ENCODE measurements around the gene FRMD4A. TPM values are rescaled to one million over a fixed set of nuclear protein-coding genes. Genes with fewer than 3 reads are reported as not detected.

The FRMD4A gene
- polyA plus RNA-seq, 4 donors = 73.7 to 101 (median 85.3) TPM

DNA sequence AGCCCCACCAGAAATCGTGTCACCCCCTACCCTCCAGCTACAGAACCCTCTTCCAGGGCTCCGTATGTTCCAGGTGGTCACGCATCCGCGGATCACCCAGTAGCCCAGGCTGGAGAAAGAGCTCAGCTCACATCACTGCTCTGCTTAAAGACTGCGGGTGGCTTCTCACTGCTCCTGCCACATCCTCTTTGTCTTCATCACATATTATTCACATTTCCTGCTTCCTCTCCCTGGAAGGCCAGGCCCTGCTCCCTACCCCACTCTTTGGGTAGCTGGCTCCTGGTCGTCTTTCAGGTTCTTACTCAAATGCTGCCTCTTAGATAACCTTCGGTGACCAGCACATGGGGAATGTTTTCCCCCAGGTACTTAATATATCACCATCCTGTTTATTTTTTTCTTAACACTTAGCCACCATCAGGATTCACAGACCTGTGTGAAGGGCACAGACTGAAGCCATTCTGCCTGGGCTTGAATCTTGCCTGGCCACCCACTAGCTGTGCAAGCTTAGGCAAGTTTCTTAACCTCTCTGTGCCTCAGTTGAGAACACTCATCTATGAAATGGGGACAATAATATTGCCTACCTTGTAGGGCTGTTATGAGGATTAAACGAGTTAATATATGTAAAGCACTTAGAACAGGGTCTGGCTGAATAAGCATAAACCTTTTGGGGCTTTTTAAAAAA, 436.2 kb downstream of the FRMD4A start:
- no peak for DNase-seq (ENCODE audit: low read depth in 4 of 4, low spot score in 2 of 4)

DNA sequence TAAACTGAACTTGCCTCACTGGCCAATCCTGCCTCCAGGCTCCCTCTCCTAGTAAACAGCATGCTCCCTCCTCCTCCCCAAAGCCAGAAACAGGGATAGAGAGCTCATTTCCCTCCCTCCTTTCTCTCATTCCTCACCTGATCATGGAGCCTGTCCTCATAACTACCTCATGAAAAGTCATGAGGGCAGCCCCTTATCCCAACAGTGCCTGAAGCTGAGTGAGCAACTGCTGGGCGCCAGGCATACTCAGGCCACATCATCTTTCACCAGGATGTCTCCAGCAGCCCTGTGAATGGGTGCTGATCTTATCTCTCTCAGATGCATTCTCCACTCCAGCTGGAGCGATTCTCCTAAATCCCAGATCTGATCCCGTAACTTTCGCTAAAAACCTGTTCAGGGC, 436.8 kb downstream of the FRMD4A start:
- DNase-seq (ENCODE audit: low read depth in 4 of 4, low spot score in 2 of 4) = no peak

DNA sequence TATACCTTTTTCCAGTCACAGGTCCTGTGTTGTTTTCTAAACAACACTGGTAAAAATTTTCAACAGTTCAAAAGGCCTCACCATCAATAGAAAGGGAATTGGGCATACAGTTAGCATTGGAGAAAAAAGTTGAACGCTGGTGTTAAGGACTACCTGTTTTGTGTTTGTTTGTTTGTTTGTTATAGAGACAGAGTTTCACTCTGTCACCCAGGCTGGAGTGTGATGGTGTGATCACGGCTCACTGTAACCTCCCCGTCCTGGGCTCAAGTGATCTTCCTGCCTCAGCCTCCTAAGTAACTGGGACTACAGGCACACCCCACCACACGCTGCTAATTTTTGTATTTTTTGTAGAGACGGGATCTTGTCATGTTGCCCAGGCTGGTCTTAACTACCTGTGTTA, 437.9 kb downstream of the FRMD4A start:
- DNase-seq (ENCODE audit: low read depth in 4 of 4, low spot score in 2 of 4) = no peak

DNA sequence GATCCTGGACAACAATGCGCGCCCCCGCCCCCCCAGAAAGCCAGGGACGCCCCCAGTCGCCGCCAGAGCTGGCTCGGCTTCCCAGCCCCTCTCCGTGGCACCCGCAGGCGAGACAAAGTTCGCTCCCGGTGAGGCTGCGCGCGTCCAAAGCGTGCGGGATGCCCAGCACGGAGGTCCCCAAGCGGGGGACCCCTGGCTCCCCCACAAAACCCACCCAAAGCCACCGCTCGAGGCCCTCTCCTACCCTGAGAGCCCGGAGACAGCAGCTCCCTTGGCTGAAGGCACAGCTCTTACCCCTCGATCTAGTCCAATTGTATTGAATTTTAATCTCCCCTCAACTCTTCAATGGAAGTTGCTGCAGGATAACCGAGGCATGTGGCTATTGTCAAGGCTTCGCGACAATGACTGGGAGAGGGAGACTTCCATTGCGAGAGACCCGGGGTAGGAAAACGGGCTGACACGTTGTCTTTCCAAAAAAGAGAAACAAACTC, 438.7 kb downstream of the FRMD4A start:
- DNase-seq (ENCODE audit: low read depth in 4 of 4, low spot score in 2 of 4) = no peak

DNA sequence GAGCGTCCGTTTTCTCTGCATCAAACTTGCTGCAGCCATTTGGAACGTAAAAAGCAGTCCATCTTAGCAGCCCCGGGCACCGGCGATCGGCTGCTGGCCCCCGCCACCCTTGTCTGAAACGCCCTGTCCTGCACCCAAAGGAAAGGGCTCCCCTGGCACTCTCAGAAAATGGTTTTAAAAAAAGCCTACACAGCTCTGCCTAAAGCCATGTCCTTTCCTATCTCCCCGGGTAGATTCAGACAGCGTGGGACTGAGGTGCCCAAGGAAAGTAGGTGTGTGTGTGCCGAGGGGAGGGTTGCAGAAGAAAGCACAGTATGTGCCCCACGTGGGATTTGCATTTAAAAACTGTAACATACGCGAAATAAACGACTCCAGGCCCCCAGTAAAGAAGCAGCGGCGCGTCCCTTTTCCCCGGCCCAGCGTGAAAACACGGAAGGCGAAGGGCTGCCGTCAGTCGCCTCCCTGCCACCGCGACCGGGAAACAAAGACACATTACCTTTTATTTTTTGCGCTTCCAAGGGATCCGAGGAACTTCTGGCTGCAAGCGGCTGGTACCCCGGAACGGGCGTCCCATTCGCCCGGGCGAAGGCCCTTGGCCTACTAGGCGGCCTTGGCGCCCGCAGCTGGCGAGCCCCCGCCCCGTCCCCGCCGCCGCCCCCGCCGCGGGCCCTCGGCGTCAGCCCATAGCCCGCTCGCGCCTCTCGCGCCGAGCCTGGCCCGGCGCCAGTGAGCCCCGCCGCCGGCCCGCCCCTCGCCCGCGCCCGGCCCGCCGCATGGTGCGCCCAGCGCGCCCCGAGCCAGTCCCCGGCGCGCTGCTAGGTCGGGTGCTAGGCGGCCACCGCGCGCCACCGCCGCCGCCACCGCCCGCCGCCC, 439.4 kb downstream of the FRMD4A start:
- DNase-seq (ENCODE audit: low read depth in 4 of 4, low spot score in 2 of 4) = no peak

DNA sequence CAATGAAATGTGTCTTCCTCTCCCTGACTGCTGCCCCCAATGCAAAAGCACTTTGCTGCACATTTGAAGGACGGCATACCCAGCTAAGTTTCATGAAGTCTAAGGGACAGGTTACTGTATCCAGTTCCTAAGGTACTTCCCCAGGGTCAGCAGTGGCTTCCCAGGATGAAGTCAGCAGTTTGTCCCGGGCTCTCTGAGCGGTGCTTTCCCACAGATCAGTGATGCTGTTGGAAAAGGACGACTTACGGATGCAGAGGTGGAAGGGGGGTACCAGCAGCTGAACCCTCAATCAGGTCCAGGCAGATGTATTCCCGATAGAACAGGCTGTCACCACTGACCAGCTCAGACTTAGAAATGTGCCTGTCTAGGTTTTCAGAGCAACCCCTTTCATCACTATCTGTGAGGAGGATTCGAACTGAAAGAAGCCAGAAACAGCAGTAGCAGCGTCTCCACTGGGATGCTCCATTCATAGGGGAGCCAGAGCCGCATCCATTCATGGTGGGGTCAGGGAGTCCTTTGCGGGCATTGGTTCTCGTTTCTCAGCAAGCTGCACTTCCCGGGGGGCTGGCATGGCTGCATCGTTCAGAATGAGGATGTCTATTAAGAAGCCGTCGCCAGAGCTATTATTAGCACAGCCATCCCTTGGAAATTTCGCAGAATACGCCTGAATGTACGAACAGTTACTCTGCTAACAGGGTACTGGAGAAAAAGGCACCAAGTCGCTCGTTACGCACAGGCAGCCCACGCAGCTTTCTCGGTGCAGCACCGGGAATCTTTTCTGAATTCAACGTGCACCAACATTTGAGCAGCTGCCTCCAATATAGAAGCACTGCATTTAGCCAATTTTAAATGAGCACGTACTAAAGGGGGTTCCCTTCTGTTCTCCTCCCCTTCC, 440.2 kb downstream of the FRMD4A start:
- no peak for DNase-seq (ENCODE audit: low read depth in 4 of 4, low spot score in 2 of 4)

DNA sequence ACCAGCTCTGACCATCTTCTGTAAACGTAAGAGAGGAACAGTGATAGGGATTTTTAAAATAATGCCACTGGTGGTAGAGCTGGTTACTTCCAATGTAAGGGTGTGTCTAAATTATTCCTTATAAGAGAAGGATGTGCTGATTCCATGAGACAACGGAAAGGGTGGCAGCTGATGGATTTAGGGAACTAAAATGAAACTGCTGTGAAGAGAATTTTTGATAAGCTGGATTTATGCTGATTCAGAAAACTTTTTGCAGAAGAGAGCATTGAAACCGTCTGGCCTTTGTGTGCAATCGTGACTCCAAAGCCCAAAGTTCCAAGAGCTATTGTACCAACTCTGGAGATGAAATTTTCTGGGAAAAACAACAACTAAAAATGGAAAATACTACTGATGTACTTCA, 443.0 kb downstream of the FRMD4A start:
- no peak for DNase-seq (ENCODE audit: low read depth in 4 of 4, low spot score in 2 of 4)

DNA sequence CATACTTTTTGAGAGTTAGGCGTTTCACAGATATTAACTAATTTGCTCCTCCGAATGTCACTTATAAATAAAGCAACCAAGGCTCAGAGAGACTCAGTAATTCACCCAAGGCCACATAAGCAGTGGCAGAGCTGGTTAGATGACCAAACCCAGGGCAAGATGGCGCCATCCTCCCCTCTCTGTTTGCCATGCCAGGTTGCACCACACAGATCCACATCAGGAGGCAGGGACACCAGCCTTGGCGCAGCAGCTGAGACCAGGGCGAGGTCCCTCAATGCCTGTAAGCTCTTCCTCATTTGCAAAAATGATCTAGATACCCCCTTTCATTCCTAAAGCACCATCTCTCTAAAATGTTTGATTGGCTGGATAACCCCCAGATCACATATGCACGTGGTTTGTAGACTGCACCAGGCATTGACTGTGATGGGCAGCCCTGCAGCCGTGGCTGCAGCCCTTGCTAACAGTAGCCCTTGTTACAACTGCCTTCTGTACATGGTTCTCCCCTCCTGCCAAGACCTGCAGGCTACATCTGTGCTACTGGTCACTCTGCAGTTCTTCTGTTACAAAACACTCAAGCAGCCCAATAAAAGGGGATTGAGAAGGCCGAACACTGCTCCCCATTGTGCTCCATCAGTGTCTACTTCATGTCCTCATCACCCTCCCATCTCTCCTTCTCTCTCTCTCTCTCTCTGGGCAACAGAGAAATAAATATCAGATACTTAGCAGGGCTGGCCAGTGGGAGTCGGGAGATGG, 445.3 kb downstream of the FRMD4A start:
- no peak for DNase-seq (ENCODE audit: low read depth in 4 of 4, low spot score in 2 of 4)

DNA sequence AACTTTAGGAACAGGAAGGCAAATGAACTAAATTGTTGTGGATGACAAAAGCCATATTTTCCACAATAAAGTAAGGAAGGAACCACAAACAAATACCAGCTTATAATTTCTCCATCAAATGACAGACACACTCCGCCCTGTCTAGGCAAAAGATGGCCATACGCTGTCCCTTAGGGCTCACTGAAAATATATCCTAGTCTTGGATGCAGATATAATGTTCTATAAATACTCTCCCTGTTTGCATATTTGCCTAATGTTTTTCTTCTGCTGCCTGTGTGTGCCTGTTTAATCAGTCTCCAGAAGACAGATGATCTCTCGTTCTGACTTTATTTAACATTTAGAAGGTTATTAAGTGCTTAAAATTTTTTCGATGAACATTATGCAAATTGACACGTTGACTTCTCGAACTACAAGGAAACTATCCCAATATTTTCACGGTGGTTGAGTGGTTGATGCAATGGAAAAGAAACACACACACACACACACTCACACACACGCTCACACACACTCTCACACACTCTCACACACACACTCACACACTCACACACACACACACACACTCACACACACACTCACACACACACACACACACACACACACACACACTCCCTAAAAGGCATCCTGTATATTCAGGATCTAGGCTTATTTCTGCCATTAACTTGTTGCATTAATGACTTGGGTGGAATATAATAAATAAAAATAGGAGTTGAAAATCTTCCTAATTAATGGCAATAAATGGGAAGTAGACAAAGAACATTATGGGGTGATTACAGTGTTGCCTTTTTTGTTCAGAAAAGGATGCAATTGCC, 446.9 kb downstream of the FRMD4A start:
- no peak for DNase-seq (ENCODE audit: low read depth in 4 of 4, low spot score in 2 of 4)

DNA sequence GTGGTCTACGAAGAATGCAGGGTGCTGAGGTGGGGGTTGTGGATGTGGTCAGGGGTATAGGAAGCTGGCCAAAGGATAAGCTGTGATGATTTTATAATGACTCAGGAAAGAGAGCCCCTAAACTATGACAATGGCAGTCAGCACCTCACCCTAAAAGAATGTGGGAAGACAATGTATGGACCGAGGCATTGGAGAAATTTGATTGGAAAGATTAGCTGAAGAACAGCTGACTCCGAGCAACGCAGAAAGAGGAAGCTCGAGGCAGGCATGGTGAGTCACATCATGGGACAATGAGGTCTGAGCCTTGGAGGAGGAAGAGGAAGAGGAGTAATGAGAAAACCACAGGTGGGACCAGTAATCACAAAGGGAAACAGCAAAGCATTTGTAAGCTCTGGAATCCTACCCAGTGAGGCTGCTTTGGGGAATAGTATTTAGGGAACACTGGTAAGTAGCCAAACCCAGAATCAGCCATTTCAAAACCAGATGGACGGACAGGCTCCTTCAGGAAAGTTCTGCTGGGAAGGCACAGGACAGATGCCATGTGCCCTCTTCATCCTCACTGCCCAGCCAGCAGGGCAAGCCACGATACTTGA, 448.5 kb downstream of the FRMD4A start:
- no peak for DNase-seq (ENCODE audit: low read depth in 4 of 4, low spot score in 2 of 4)

DNA sequence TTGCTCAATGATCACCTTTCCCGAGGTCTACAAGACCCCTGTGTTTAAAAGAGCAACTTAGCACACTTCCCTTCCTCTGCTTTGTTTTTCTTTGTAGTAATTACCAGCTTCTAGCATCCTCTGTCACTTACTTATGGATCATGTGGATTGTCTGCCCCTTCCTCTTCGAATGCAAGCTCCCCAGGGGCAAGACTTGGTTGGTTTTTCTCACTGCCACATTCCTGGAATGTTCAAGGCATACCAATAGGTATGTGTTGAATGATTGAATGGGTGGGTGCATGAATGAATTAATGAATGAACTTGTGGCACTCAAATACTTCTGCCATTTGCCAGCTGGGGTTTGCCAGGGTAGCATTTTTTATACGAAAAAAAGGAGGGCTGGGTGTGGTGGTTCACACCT, 450.0 kb downstream of the FRMD4A start:
- no peak for DNase-seq (ENCODE audit: low read depth in 4 of 4, low spot score in 2 of 4)

DNA sequence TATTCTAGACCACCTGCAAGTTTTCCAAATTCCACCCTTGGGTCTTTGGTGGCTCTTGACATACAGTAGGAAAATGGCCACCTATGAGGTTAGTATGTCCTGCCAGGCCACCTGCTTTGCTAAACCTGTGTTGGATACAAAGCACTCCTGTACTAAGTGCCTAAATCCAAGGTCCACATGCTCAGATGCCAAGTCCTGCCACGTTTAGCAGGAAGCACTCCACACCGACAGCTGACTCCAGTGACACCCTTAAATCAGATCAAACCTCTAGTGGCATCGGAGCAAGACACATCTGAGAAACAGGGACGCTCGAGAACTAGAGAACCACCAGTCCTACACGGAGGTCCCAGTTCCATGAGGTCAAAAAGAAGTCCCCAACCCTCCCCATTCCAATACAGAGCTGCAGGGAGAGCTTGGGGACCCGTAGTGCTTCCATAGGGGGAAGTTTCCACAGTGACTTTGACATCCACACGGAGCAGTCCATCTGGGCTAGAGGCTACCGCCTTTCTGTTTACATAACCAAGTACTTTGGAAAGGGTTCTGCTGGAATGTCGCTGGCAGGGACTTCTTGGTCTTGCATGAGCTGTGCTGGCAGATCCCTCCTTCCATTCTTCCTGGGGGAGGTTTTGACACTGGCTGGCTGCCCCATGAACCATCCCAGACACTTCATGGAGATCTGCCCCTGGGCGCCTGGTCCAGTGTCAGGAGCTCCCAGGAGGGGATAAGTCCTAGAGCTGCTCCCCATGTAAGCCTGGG, 453.4 kb downstream of the FRMD4A start:
- DNase-seq (ENCODE audit: low read depth in 4 of 4, low spot score in 2 of 4) = no peak

DNA sequence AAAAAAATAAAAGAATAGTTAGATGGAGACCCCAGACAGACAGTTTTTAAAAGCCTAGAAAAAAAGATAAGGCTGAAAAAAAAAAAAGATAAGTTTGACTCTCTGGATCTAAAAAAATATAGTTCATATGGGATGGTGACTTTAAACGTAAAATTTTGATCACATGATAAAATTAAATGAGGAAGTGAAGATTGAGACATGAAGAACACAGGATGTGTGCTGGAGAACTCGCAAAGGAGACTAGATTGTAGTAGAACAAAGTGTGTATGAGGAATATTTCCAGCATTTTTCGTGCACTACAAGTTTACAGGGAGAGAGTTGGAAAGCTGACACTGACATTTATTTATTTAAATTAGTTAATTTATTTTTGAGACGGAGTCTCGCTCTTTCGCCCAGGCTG, 457.5 kb downstream of the FRMD4A start:
- DNase-seq (ENCODE audit: low read depth in 4 of 4, low spot score in 2 of 4) = no peak

DNA sequence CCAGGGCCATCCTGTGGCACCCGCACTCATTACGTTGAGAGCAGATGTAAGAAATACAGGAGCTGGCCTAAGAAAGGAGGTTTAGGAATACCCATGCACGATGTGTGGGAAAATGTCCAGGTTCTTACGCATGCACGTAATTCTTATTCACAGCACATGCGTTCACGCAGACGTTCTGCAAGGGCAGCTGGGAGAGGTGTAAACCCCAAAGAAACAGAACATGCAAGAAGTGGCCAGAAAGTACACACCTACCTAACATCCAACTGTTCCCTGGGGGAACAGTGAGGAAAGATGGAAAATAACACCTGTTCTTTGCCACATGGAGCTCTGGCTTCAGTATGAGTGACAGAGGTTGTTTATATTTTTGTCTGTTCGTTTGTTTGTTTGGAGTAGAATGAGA, 458.3 kb downstream of the FRMD4A start:
- DNase-seq (ENCODE audit: low read depth in 4 of 4, low spot score in 2 of 4) = no peak

DNA sequence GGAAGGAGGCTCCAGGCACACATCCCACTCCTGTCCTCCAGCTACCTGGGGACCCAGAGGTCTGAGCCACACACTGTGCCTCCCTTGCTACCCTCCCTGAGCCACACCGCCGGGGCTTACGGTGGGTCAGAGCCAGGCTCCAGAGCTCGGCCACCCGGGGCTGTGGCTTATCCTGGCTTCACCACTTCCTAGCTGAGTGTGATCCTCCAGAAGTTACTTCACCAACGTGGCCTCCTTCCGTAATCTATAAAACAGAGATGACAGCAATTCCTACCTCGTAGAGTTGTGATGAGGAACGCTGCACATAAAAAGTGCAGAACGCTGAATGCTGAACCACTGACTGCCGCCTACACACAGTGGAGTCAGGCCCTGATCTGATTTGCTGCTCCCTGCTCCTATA, 458.9 kb downstream of the FRMD4A start:
- no peak for DNase-seq (ENCODE audit: low read depth in 4 of 4, low spot score in 2 of 4)

DNA sequence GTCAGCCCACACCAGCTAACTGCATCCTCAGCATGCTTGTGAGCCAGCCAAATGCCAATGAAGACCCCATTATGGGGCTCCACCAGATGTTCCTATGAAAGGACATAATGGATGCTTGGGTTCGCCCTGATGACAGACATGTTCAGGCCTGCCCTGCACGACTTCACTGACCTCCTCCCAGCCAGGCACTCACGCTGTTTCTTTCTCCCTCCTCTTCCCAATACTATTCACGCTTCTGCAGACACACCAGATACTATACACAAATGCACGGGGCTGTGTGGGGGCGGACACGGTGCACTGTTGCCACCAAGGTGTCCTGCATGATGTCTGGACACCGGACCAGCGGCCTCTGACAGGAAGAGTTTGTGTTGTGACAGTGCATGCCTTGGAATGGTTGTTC, 459.7 kb downstream of the FRMD4A start:
- DNase-seq (ENCODE audit: low read depth in 4 of 4, low spot score in 2 of 4) = no peak

DNA sequence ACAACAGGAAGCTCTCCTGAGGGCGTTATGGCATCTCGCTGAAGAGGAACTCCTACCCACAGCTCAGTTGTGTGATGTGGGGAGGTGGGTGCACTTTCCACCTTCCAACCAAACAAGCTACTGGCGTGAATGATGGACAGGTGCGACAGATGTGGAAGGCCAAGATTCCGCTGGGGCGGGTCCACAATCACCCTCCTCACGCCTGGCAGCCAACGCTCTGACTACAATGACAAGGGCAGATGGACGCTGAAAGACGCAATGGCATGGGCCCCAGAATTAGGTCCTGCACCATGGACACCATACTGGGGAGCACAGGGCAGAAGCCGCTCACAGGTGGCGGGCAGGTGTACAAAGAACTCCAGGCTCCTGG, 461.4 kb downstream of the FRMD4A start:
- DNase-seq (ENCODE audit: low read depth in 4 of 4, low spot score in 2 of 4) = no peak

DNA sequence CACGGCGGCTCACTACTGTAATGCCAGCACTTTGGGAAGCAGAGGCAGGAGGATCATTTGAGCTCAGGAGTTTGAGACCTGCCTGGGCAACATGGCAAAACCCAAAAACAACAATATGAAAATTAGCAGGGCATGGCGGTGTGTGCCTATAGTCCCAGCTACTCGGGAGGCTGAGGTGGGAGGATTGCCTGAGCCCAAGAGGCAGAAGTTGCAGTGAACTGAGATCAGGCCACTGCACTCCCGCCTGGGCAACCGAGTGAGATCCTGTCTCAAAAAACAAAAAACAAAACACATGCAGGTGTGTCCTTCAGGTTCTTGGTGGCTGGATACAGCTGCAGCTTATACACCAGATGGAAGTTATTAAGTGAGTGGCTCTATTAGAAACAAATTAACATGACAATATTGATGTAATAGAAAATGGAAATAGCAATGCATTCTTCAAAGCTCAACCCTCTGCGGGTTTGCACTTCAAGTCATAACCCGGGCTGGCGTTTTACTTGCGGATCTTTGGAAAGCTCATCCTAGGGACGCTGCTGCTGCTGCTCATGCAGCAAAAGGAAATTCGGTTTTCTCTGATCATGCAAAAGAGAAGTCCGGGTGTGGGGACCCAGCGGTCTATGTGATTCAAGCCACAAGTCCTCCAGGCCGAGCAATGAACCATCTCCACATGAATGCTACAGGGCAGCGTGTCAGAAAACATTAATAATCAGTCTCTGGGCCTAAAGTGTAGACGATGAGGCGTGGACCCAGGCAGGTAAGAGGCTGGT, 462.0 kb downstream of the FRMD4A start:
- no peak for DNase-seq (ENCODE audit: low read depth in 4 of 4, low spot score in 2 of 4)
